Keratinocyte (primary cell): ENCODE measurements around the gene PSME3. TPM values are rescaled to one million over a fixed set of nuclear protein-coding genes. Genes with fewer than 3 reads are reported as not detected.

Experiments used
- DNase-seq: peaks from one replicate; pipeline ENCODE4 v3.0.0-alpha.2; 2011; ENCODE audit warnings: low read depth, missing footprints, low spot score
- FAIRE-seq: peaks from 2 replicates; lab custom pipeline; 2011; peaks lifted over from hg19 to GRCh38; lab: Jason Lieb, UNC
- H2AFZ ChIP-seq: 2 replicates; pipeline ENCODE4 v1.6.0; 2012; ENCODE audit warnings: low read length, control low read depth, inconsistent platforms; ENCODE audit not compliant: control insufficient read depth
- H3K27ac ChIP-seq: 2 replicates; pipeline ENCODE4 v1.5.1; 2011; ENCODE audit warnings: low read length; ENCODE audit not compliant: control insufficient read depth, insufficient read depth
- H3K27me3 ChIP-seq: 3 replicates; pipeline ENCODE4 v1.6.0; 2011; ENCODE audit warnings: low read length; ENCODE audit not compliant: control insufficient read depth, insufficient read depth; ENCODE audit errors: extremely low read depth
- H3K36me3 ChIP-seq, 2 experiments: 2 replicates in 1 of 2; 3 replicates in 1 of 2; pipeline ENCODE4 v1.5.1; 2011; ENCODE audit warnings: low read length in 2 of 2, mild to moderate bottlenecking in 1 of 2; ENCODE audit not compliant: control insufficient read depth in 2 of 2, insufficient read depth in 2 of 2; ENCODE audit errors: extremely low read depth in 1 of 2
- H3K4me1 ChIP-seq: 3 replicates; pipeline ENCODE4 v1.5.1; 2011; ENCODE audit warnings: low read length; ENCODE audit not compliant: control insufficient read depth, insufficient read depth; ENCODE audit errors: extremely low read depth
- H3K4me2 ChIP-seq: 3 replicates; pipeline ENCODE4 v1.6.0; 2011; ENCODE audit warnings: low read depth, low read length; ENCODE audit not compliant: control insufficient read depth, insufficient read depth; ENCODE audit errors: extremely low read depth
- H3K4me3 ChIP-seq, 3 experiments: fragments of 200-600 bp in 1 of 3; sonication (generic) in 1 of 3; 2 replicates in 2 of 3; 3 replicates in 1 of 3; pipeline ENCODE4 v1.5.1; 2011 to 2016; ENCODE audit warnings: low read length in 3 of 3, mild to moderate bottlenecking in 3 of 3, control low read depth in 2 of 3, inconsistent platforms in 1 of 3, low read depth in 1 of 3, mixed read lengths in 1 of 3, mixed run types in 1 of 3, moderate library complexity in 1 of 3; ENCODE audit not compliant: control insufficient read depth in 2 of 3, insufficient read depth in 2 of 3; ENCODE audit errors: extremely low read depth in 1 of 3
- H3K79me2 ChIP-seq: 2 replicates; pipeline ENCODE4 v1.6.0; 2012; ENCODE audit warnings: low read length; ENCODE audit not compliant: control insufficient read depth, insufficient read depth
- H3K9ac ChIP-seq: 3 replicates; pipeline ENCODE4 v1.6.0; 2011; ENCODE audit warnings: low read length; ENCODE audit not compliant: control insufficient read depth, insufficient read depth; ENCODE audit errors: extremely low read depth
- H3K9me1 ChIP-seq: 3 replicates; pipeline ENCODE4 v1.6.0; 2011; ENCODE audit warnings: low read length; ENCODE audit not compliant: control insufficient read depth, insufficient read depth; ENCODE audit errors: extremely low read depth
- H3K9me3 ChIP-seq: 2 replicates; pipeline ENCODE4 v1.5.1; 2012; ENCODE audit warnings: low read depth, low read length; ENCODE audit not compliant: control insufficient read depth
- H4K20me1 ChIP-seq: 3 replicates; pipeline ENCODE4 v1.6.0; 2011; ENCODE audit warnings: low read length; ENCODE audit not compliant: control insufficient read depth, insufficient read depth; ENCODE audit errors: extremely low read depth
- CTCF ChIP-seq, 3 experiments: IDR thresholded peaks in 1 of 3; conservative IDR thresholded peaks in 1 of 3; optimal IDR thresholded peaks in 1 of 3; 2 replicates in 2 of 3; 3 replicates in 1 of 3; pipeline versions ENCODE3 to v1.5.1; 2011; ENCODE audit warnings: low read length in 3 of 3, mild to moderate bottlenecking in 3 of 3, moderate library complexity in 2 of 3, control low read depth in 1 of 3, inconsistent platforms in 1 of 3; ENCODE audit not compliant: insufficient read depth in 2 of 3; ENCODE audit errors: extremely low read depth in 1 of 3
- EZH2 ChIP-seq: IDR thresholded peaks from one replicate; pipeline ENCODE4 v1.6.1; 2012; ENCODE audit warnings: inconsistent platforms, mild to moderate bottlenecking, low read length, moderate library complexity
- dilution Hi-C: fragments of 300-500 bp; cut with MboI; formaldehyde crosslinking; loops from one replicate; pipeline ENCODE4 v1.7.0; 2020; ENCODE audit warnings: low sequenced_read_pairs; ENCODE audit not compliant: extremely low pct_ligation_motif_present
- polyA plus RNA-seq, 5 experiments: library from polyadenylated mRNA; depleted of rRNA in 3 of 5; stranded (reverse) in 3 of 5; stranded (forward) in 1 of 5; unstranded in 1 of 5; fragments of >200 nt; gene quantifications; 1 replicate in 1 of 5; 2 replicates in 3 of 5; 3 replicates in 1 of 5; pipeline versions ENCODE4 v1.2.1 to v1.2.3, GENCODE V29; 2011 to 2012; ENCODE audit warnings: missing spikeins in 2 of 5, low read depth in 1 of 5, low replicate concordance in 1 of 5

PSME3 gene
- polyA plus RNA-seq, 1 donor (not counting 4 experiments of a cell fraction or from before 2014, with no cell fraction given), result 190 TPM

- Histone ChIP-seq H4K20me1 (no peaks in the 10 kb centered on the region), H3K36me3 (no peaks in the 10 kb centered on the region), H2AFZ (no peak overlapping the region), H3K9me3 (no peaks in the 10 kb centered on the region), H3K4me3 (no peak overlapping the region), H3K27ac (no peak overlapping the region), H3K4me1 (no peaks in the 10 kb centered on the region), H3K79me2 (no peaks in the 10 kb centered on the region), H3K9me1 (no peaks in the 10 kb centered on the region), H3K9ac (no peak overlapping the region), H3K4me2 (no peak overlapping the region), H3K27me3 (peaks cover 10% of the 10 kb centered on the region)
- TF ChIP-seq EZH2, result no peak
- no peak for TF ChIP-seq CTCF (optimal IDR thresholded peaks at IDR 0.05 in 1 of 3, IDR thresholded peaks at IDR 0.05 in 1 of 3, conservative IDR thresholded peaks at IDR 0.05 in 1 of 3; ENCODE audit: extremely low read depth in 1 of 3, insufficient read depth in 2 of 3, low read length in 3 of 3)
- dilution Hi-C loops, result no loop called here
- FAIRE-seq, result no peak
- no peak for DNase-seq
Measured at GRCh38 chr17:42868338-42868737, 35.1 kb downstream of the PSME3 start.

- H3K4me3 ChIP-seq, result no peak overlapping the region
- no peak for TF ChIP-seq CTCF (optimal IDR thresholded peaks at IDR 0.05 in 1 of 3, IDR thresholded peaks at IDR 0.05 in 1 of 3, conservative IDR thresholded peaks at IDR 0.05 in 1 of 3; ENCODE audit: extremely low read depth in 1 of 3, insufficient read depth in 2 of 3, low read length in 3 of 3)
- no peak for TF ChIP-seq EZH2
- no peaks in the 10 kb centered on the region for H3K9me1 ChIP-seq
- H3K36me3 ChIP-seq, result no peaks in the 10 kb centered on the region
- no peaks in the 10 kb centered on the region for H3K4me1 ChIP-seq
- no peaks in the 10 kb centered on the region for H3K27me3 ChIP-seq
- DNase-seq, result no peak
- no peak overlapping the region for H2AFZ ChIP-seq
- dilution Hi-C loops, result no loop called here
- H3K9me3 ChIP-seq, result no peaks in the 10 kb centered on the region
- H4K20me1 ChIP-seq, result no peaks in the 10 kb centered on the region
- H3K4me2 ChIP-seq, result no peak overlapping the region
- no peak overlapping the region for H3K27ac ChIP-seq
- H3K9ac ChIP-seq, result no peak overlapping the region
- FAIRE-seq, result no peak
- H3K79me2 ChIP-seq, result no peaks in the 10 kb centered on the region
Measured at GRCh38 chr17:42871647-42872046, 38.5 kb downstream of the PSME3 start.
